T-helper 1 cell treated with Interleukin-12 subunit alpha and Interleukin-12 subunit beta and Interleukin-4 antibody, amounts not matched to agents 30 ng/mL and 1 ng/mL, for 36 hours (primary cell): ENCODE measurements around the gene FGF8. TPM values are rescaled to one million over a fixed set of nuclear protein-coding genes. Genes with fewer than 3 reads are reported as not detected.

Source experiments
- intact Hi-C: fragments of 100-400 bp; cut with micrococcal nuclease; formaldehyde crosslinking; loops from one replicate; pipeline ENCODE4 v1.15.1; 2024
- total RNA-seq: library from RNA; stranded (reverse); gene quantifications from 2 replicates; pipeline ENCODE4 v1.2.3, GENCODE V29; 2022

Gene FGF8
- total RNA-seq, 1 donor from 2014 or later, result not detected

GRCh38 chr10:101744267-101744666, 31.6 kb downstream of the FGF8 start:
- intact Hi-C loops, result no loop called here

GRCh38 chr10:101741938-101742337, 34.0 kb downstream of the FGF8 start:
- intact Hi-C loops, result no loop called here

GRCh38 chr10:101736666-101737065, 39.2 kb downstream of the FGF8 start:
- intact Hi-C loops, result loop anchor here (1.0 kb wide), 1 partner anchor 9 kb away; no protein-coding TSS in a partner anchor

GRCh38 chr10:101732096-101732495, 43.8 kb downstream of the FGF8 start:
- intact Hi-C loops, result no loop called here

- intact Hi-C loops, result no loop called here
Observed at GRCh38 chr10:101726115-101726387, 49.9 kb downstream of the FGF8 start.

- intact Hi-C loops, result no loop called here
Observed at GRCh38 chr10:101725296-101726114, 50.4 kb downstream of the FGF8 start.

GRCh38 chr10:101724446-101724845, 51.5 kb downstream of the FGF8 start:
- intact Hi-C loops, result no loop called here

- intact Hi-C loops, result no loop called here
Observed at GRCh38 chr10:101723176-101723575, 52.7 kb downstream of the FGF8 start.

GRCh38 chr10:101721806-101722205, 54.1 kb downstream of the FGF8 start:
- intact Hi-C loops, result loop anchor here (1.0 kb wide), 1 partner anchor 120 kb away; no protein-coding TSS in a partner anchor

GRCh38 chr10:101720606-101721230, 55.2 kb downstream of the FGF8 start:
- intact Hi-C loops, result loop anchor here (1.0 kb wide), 1 partner anchor 118 kb away; no protein-coding TSS in a partner anchor

Other genes with a start within 250 kb of the FGF8 start
- gene POLL, start 187.9 kb downstream of the FGF8 start, total RNA-seq, result 33.6 and 35.4 TPM in 2 replicates
- 2.4 and 3.0 TPM in 2 replicates for gene DPCD, start 187.8 kb downstream of the FGF8 start, total RNA-seq
- 44.0 and 44.2 TPM in 2 replicates for gene FBXW4, start 80.9 kb downstream of the FGF8 start, total RNA-seq
- gene NPM3, start 7.3 kb upstream of the FGF8 start, total RNA-seq, result 33.3 and 35.2 TPM in 2 replicates
- gene OGA, start 42.3 kb upstream of the FGF8 start, total RNA-seq, result 151 TPM in 2 replicates
- 2.8 and 3.4 TPM in 2 replicates for gene KCNIP2, start 67.7 kb upstream of the FGF8 start, total RNA-seq